MM.1S (cell line): ENCODE measurements around the gene ADCY10.

Experiments used
- EZH2 ChIP-seq: fragments of 300-600 bp; sonication (generic); optimal IDR thresholded peaks from 2 replicates; pipeline ENCODE3; 2017; ENCODE audit warnings: low read depth, mild to moderate bottlenecking, antibody characterized with exemption, low read length, mixed read lengths
- EZH2phosphoT487 ChIP-seq: fragments of 300-600 bp; sonication (generic); IDR thresholded peaks from 2 replicates; pipeline ENCODE4 v1.6.1; 2018; ENCODE audit warnings: antibody characterized with exemption, low read length
- TF ChIP-seq, protein P1 (sequence below): fragments of 300-600 bp; sonication (generic); IDR thresholded peaks from 2 replicates; pipeline ENCODE4 v1.5.1; 2016; ENCODE audit warnings: antibody characterized with exemption, low read length, mixed read lengths

DNA sequence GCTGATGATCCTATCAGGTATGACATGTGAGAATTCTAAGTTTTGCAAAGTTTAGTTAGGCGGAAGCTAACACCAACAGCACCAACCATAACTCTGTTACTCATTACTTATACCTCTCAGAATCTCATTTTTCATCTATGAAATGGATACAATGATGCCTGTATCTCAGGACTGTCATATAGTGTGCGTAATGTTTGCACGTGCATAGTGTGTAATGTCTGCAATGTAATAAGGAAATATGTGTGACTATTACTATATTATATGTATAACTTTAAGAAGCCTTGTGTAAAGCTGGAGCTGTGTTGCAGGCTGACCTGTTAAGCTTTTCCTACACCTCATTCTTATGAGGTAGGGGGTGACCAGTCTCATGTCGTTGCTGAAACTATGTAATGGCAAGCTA is 13.0 kb downstream of the ADCY10 start:
- TF ChIP-seq, protein P1, sequence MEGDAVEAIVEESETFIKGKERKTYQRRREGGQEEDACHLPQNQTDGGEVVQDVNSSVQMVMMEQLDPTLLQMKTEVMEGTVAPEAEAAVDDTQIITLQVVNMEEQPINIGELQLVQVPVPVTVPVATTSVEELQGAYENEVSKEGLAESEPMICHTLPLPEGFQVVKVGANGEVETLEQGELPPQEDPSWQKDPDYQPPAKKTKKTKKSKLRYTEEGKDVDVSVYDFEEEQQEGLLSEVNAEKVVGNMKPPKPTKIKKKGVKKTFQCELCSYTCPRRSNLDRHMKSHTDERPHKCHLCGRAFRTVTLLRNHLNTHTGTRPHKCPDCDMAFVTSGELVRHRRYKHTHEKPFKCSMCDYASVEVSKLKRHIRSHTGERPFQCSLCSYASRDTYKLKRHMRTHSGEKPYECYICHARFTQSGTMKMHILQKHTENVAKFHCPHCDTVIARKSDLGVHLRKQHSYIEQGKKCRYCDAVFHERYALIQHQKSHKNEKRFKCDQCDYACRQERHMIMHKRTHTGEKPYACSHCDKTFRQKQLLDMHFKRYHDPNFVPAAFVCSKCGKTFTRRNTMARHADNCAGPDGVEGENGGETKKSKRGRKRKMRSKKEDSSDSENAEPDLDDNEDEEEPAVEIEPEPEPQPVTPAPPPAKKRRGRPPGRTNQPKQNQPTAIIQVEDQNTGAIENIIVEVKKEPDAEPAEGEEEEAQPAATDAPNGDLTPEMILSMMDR = no peak
- TF ChIP-seq EZH2 (no peak), EZH2phosphoT487 (no peak)
